Keratinocyte (primary cell): ENCODE measurements around the gene DPP10. TPM values are rescaled to one million over a fixed set of nuclear protein-coding genes. Genes with fewer than 3 reads are reported as not detected.

ENCODE experiments used
- DNase-seq: peaks from one replicate; pipeline ENCODE4 v3.0.0-alpha.2; 2011; ENCODE audit warnings: low read depth, missing footprints, low spot score
- FAIRE-seq: peaks from 2 replicates; lab custom pipeline; 2011; peaks lifted over from hg19 to GRCh38; lab: Jason Lieb, UNC
- H2AFZ ChIP-seq: 2 replicates; pipeline ENCODE4 v1.6.0; 2012; ENCODE audit warnings: low read length, control low read depth, inconsistent platforms; ENCODE audit not compliant: control insufficient read depth
- H3K27ac ChIP-seq: 2 replicates; pipeline ENCODE4 v1.5.1; 2011; ENCODE audit warnings: low read length; ENCODE audit not compliant: control insufficient read depth, insufficient read depth
- H3K27me3 ChIP-seq: 3 replicates; pipeline ENCODE4 v1.6.0; 2011; ENCODE audit warnings: low read length; ENCODE audit not compliant: control insufficient read depth, insufficient read depth; ENCODE audit errors: extremely low read depth
- H3K36me3 ChIP-seq, 2 experiments: 2 replicates in 1 of 2; 3 replicates in 1 of 2; pipeline ENCODE4 v1.5.1; 2011; ENCODE audit warnings: low read length in 2 of 2, mild to moderate bottlenecking in 1 of 2; ENCODE audit not compliant: control insufficient read depth in 2 of 2, insufficient read depth in 2 of 2; ENCODE audit errors: extremely low read depth in 1 of 2
- H3K4me1 ChIP-seq: 3 replicates; pipeline ENCODE4 v1.5.1; 2011; ENCODE audit warnings: low read length; ENCODE audit not compliant: control insufficient read depth, insufficient read depth; ENCODE audit errors: extremely low read depth
- H3K4me2 ChIP-seq: 3 replicates; pipeline ENCODE4 v1.6.0; 2011; ENCODE audit warnings: low read depth, low read length; ENCODE audit not compliant: control insufficient read depth, insufficient read depth; ENCODE audit errors: extremely low read depth
- H3K4me3 ChIP-seq, 3 experiments: fragments of 200-600 bp in 1 of 3; sonication (generic) in 1 of 3; 2 replicates in 2 of 3; 3 replicates in 1 of 3; pipeline ENCODE4 v1.5.1; 2011 to 2016; ENCODE audit warnings: low read length in 3 of 3, mild to moderate bottlenecking in 3 of 3, control low read depth in 2 of 3, inconsistent platforms in 1 of 3, low read depth in 1 of 3, mixed read lengths in 1 of 3, mixed run types in 1 of 3, moderate library complexity in 1 of 3; ENCODE audit not compliant: control insufficient read depth in 2 of 3, insufficient read depth in 2 of 3; ENCODE audit errors: extremely low read depth in 1 of 3
- H3K79me2 ChIP-seq: 2 replicates; pipeline ENCODE4 v1.6.0; 2012; ENCODE audit warnings: low read length; ENCODE audit not compliant: control insufficient read depth, insufficient read depth
- H3K9ac ChIP-seq: 3 replicates; pipeline ENCODE4 v1.6.0; 2011; ENCODE audit warnings: low read length; ENCODE audit not compliant: control insufficient read depth, insufficient read depth; ENCODE audit errors: extremely low read depth
- H3K9me1 ChIP-seq: 3 replicates; pipeline ENCODE4 v1.6.0; 2011; ENCODE audit warnings: low read length; ENCODE audit not compliant: control insufficient read depth, insufficient read depth; ENCODE audit errors: extremely low read depth
- H3K9me3 ChIP-seq: 2 replicates; pipeline ENCODE4 v1.5.1; 2012; ENCODE audit warnings: low read depth, low read length; ENCODE audit not compliant: control insufficient read depth
- H4K20me1 ChIP-seq: 3 replicates; pipeline ENCODE4 v1.6.0; 2011; ENCODE audit warnings: low read length; ENCODE audit not compliant: control insufficient read depth, insufficient read depth; ENCODE audit errors: extremely low read depth
- EZH2 ChIP-seq: IDR thresholded peaks from one replicate; pipeline ENCODE4 v1.6.1; 2012; ENCODE audit warnings: inconsistent platforms, mild to moderate bottlenecking, low read length, moderate library complexity
- dilution Hi-C: fragments of 300-500 bp; cut with MboI; formaldehyde crosslinking; loops from one replicate; pipeline ENCODE4 v1.7.0; 2020; ENCODE audit warnings: low sequenced_read_pairs; ENCODE audit not compliant: extremely low pct_ligation_motif_present
- polyA plus RNA-seq, 5 experiments: library from polyadenylated mRNA; depleted of rRNA in 3 of 5; stranded (reverse) in 3 of 5; stranded (forward) in 1 of 5; unstranded in 1 of 5; fragments of >200 nt; gene quantifications; 1 replicate in 1 of 5; 2 replicates in 3 of 5; 3 replicates in 1 of 5; pipeline versions ENCODE4 v1.2.1 to v1.2.3, GENCODE V29; 2011 to 2012; ENCODE audit warnings: missing spikeins in 2 of 5, low read depth in 1 of 5, low replicate concordance in 1 of 5
- TF ChIP-seq, protein P1 (sequence below), 3 experiments: IDR thresholded peaks in 1 of 3; conservative IDR thresholded peaks in 1 of 3; optimal IDR thresholded peaks in 1 of 3; 2 replicates in 2 of 3; 3 replicates in 1 of 3; pipeline versions ENCODE3 to v1.5.1; 2011; ENCODE audit warnings: low read length in 3 of 3, mild to moderate bottlenecking in 3 of 3, moderate library complexity in 2 of 3, control low read depth in 1 of 3, inconsistent platforms in 1 of 3; ENCODE audit not compliant: insufficient read depth in 2 of 3; ENCODE audit errors: extremely low read depth in 1 of 3

Gene DPP10
- polyA plus RNA-seq, 1 donor (not counting 4 experiments of a cell fraction or from before 2014, with no cell fraction given): not detected

DNA sequence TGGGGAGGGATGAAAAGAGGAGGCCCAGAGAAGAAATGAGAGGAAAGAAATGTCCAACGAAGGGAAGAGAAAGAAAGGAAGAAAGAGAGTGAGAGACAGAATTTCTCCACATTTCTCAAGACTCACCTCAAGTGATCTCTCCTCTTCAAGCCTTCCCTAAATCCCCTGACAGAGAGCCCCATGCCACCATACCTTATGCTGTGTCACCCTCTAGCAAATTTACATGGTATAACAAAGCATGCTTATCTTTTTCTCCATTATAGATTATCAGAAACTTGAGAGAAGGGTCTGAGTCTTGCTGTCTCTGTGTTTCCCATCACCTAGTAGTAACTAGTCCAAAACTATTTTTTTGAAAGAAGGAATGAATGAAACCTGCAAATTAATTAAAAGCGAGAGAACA lies 1208.4 kb downstream of the DPP10 start:
- Histone ChIP-seq H3K36me3 (no peaks in the 10 kb centered on the region), H3K79me2 (no peaks in the 10 kb centered on the region), H3K4me2 (no peak overlapping the region), H2AFZ (no peak overlapping the region), H4K20me1 (no peaks in the 10 kb centered on the region), H3K9me1 (no peaks in the 10 kb centered on the region), H3K27me3 (no peaks in the 10 kb centered on the region), H3K27ac (no peak overlapping the region), H3K9me3 (peaks cover 2% of the 10 kb centered on the region), H3K4me3 (no peak overlapping the region), H3K4me1 (no peaks in the 10 kb centered on the region), H3K9ac (no peak overlapping the region)
- dilution Hi-C loops: no loop called here
- FAIRE-seq (no peak), DNase-seq (no peak)
- no peak for TF ChIP-seq EZH2
- TF ChIP-seq, protein P1, sequence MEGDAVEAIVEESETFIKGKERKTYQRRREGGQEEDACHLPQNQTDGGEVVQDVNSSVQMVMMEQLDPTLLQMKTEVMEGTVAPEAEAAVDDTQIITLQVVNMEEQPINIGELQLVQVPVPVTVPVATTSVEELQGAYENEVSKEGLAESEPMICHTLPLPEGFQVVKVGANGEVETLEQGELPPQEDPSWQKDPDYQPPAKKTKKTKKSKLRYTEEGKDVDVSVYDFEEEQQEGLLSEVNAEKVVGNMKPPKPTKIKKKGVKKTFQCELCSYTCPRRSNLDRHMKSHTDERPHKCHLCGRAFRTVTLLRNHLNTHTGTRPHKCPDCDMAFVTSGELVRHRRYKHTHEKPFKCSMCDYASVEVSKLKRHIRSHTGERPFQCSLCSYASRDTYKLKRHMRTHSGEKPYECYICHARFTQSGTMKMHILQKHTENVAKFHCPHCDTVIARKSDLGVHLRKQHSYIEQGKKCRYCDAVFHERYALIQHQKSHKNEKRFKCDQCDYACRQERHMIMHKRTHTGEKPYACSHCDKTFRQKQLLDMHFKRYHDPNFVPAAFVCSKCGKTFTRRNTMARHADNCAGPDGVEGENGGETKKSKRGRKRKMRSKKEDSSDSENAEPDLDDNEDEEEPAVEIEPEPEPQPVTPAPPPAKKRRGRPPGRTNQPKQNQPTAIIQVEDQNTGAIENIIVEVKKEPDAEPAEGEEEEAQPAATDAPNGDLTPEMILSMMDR (optimal IDR thresholded peaks at IDR 0.05 in 1 of 3, IDR thresholded peaks at IDR 0.05 in 1 of 3, conservative IDR thresholded peaks at IDR 0.05 in 1 of 3; ENCODE audit: extremely low read depth in 1 of 3, insufficient read depth in 2 of 3, low read length in 3 of 3): no peak

DNA sequence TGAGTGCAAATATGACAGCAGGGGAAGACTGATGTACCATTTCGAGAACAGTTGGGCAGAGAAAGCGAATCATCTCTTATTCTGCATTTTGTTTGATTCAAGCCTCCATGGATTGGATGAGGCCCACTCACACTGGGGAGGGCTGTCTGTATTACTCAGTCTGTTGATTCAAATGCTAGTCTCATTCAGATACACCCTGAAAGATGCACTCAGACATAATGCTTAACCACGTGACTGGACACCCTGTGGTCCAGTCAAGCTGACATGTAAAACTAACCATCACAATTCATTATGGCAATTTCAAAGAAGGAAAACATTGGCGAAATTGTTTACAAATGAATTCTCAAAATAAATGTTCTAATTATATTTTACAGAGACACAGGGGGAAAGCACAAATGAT lies 1210.2 kb downstream of the DPP10 start:
- no peaks in the 10 kb centered on the region for H4K20me1 ChIP-seq
- no peak overlapping the region for H3K4me2 ChIP-seq
- dilution Hi-C loops: no loop called here
- no peaks in the 10 kb centered on the region for H3K4me1 ChIP-seq
- no peaks in the 10 kb centered on the region for H3K36me3 ChIP-seq
- H3K79me2 ChIP-seq: no peaks in the 10 kb centered on the region
- FAIRE-seq (no peak), DNase-seq (no peak)
- no peak overlapping the region for H3K4me3 ChIP-seq
- H3K27ac ChIP-seq: no peak overlapping the region
- H3K9me3 ChIP-seq: no peaks in the 10 kb centered on the region
- no peaks in the 10 kb centered on the region for H3K9me1 ChIP-seq
- no peak overlapping the region for H3K9ac ChIP-seq
- TF ChIP-seq, protein P1 (optimal IDR thresholded peaks at IDR 0.05 in 1 of 3, IDR thresholded peaks at IDR 0.05 in 1 of 3, conservative IDR thresholded peaks at IDR 0.05 in 1 of 3; ENCODE audit: extremely low read depth in 1 of 3, insufficient read depth in 2 of 3, low read length in 3 of 3): no peak
- TF ChIP-seq EZH2: no peak
- H3K27me3 ChIP-seq: no peaks in the 10 kb centered on the region
- H2AFZ ChIP-seq: no peak overlapping the region
